ENCODE measurements around the gene TACC2. TPM values are rescaled to one million over a fixed set of nuclear protein-coding genes. Genes with fewer than 3 reads are reported as not detected.
"Not testable (repeated sequence)": the region's sequence is repeated elsewhere in the genome, so short reads cannot be mapped to it uniquely, and the experiment has no call there.

Gene TACC2
- total RNA-seq, 2 experiments from 2014 or later, result not detected

GRCh38 chr10:122062831-122063674 is 74.1 kb downstream of the TACC2 start:
- Histone ChIP-seq H3K79me2 (ENCODE audit: insufficient read depth, low read depth, low read length) (no peaks in the 10 kb centered on the region), H3K9me3 (ENCODE audit: low read length) (peaks cover 5% of the 10 kb centered on the region; the same call in 1 of the 2 replicates), H3K36me3 (ENCODE audit: insufficient read depth, low read length) (no peaks in the 10 kb centered on the region), H4K20me1 (ENCODE audit: insufficient read depth, low read length) (no peaks in the 10 kb centered on the region), H3K27ac (ENCODE audit: low read depth, low read length, poor library complexity, severe bottlenecking) (no peak overlapping the region), H3K9me2 (ENCODE audit: insufficient read depth, low read length) (no peaks in the 10 kb centered on the region), H3K4me3 (ENCODE audit: low read depth, low read length, poor library complexity, severe bottlenecking) (no peak overlapping the region), H3K4me1 (ENCODE audit: insufficient read depth, low read length, poor library complexity, severe bottlenecking) (no peaks in the 10 kb centered on the region), H3K4me2 (ENCODE audit: low read length) (no peak overlapping the region), H2AFZ (ENCODE audit: low read length) (no peak overlapping the region)
- ChIA-PET POLR2A (no interaction called here), CTCF (ENCODE audit: unreplicated experiment) (no interaction called here)
- intact Hi-C loops (cut with micrococcal nuclease; ENCODE audit: unreplicated experiment), result no loop called here
- no peak for TF ChIP-seq CTCF (conservative IDR thresholded peaks at IDR 0.05; ENCODE audit: low read length)
- TF ChIP-seq EZH2phosphoT487 (IDR thresholded peaks at IDR 0.05; ENCODE audit: borderline replicate concordance, low read depth, low read length), result no peak
- DNase-seq (ENCODE audit: low spot score), result no peak
- BruUV-seq (replicated peaks), result no TSS peak

GRCh38 chr10:122066337-122066939 is 77.5 kb downstream of the TACC2 start:
- H3K79me2 ChIP-seq (ENCODE audit: insufficient read depth, low read depth, low read length); H2AFZ ChIP-seq (ENCODE audit: low read length); CTCF ChIA-PET (ENCODE audit: unreplicated experiment); H3K9me3 ChIP-seq (ENCODE audit: low read length); H3K4me1 ChIP-seq (ENCODE audit: insufficient read depth, low read length, poor library complexity, severe bottlenecking); H3K9me2 ChIP-seq (ENCODE audit: insufficient read depth, low read length); DNase-seq (ENCODE audit: low spot score); H4K20me1 ChIP-seq (ENCODE audit: insufficient read depth, low read length); H3K36me3 ChIP-seq (ENCODE audit: insufficient read depth, low read length); intact Hi-C loops (cut with micrococcal nuclease; ENCODE audit: unreplicated experiment); H3K4me2 ChIP-seq (ENCODE audit: low read length); H3K27ac ChIP-seq (ENCODE audit: low read depth, low read length, poor library complexity, severe bottlenecking); H3K4me3 ChIP-seq (ENCODE audit: low read depth, low read length, poor library complexity, severe bottlenecking); BruUV-seq (replicated peaks): not testable (repeated sequence)
- POLR2A ChIA-PET, result interaction anchor here (0.7 kb wide), 1 partner anchor 45 kb away, joined by 3 read pairs; no protein-coding TSS in a partner anchor

- ChIA-PET POLR2A (no interaction called here), CTCF (ENCODE audit: unreplicated experiment) (no interaction called here)
- no TSS peak for BruUV-seq (replicated peaks)
- Histone ChIP-seq H4K20me1 (ENCODE audit: insufficient read depth, low read length) (no peaks in the 10 kb centered on the region), H3K4me1 (ENCODE audit: insufficient read depth, low read length, poor library complexity, severe bottlenecking) (no peaks in the 10 kb centered on the region), H3K9me3 (ENCODE audit: low read length) (peaks cover 5% of the 10 kb centered on the region; the same call in 1 of the 2 replicates), H3K4me2 (ENCODE audit: low read length) (no peak overlapping the region), H3K27ac (ENCODE audit: low read depth, low read length, poor library complexity, severe bottlenecking) (no peak overlapping the region), H3K9me2 (ENCODE audit: insufficient read depth, low read length) (no peaks in the 10 kb centered on the region), H2AFZ (ENCODE audit: low read length) (no peak overlapping the region), H3K79me2 (ENCODE audit: insufficient read depth, low read depth, low read length) (no peaks in the 10 kb centered on the region), H3K4me3 (ENCODE audit: low read depth, low read length, poor library complexity, severe bottlenecking) (no peak overlapping the region), H3K36me3 (ENCODE audit: insufficient read depth, low read length) (no peaks in the 10 kb centered on the region)
- intact Hi-C loops (cut with micrococcal nuclease; ENCODE audit: unreplicated experiment), result no loop called here
- no peak for TF ChIP-seq CTCF (conservative IDR thresholded peaks at IDR 0.05; ENCODE audit: low read length)
- no peak for TF ChIP-seq EZH2phosphoT487 (IDR thresholded peaks at IDR 0.05; ENCODE audit: borderline replicate concordance, low read depth, low read length)
- DNase-seq (ENCODE audit: low spot score), result no peak
Observed at GRCh38 chr10:122068844-122069243, 79.9 kb downstream of the TACC2 start.

All from OCI-LY7 (cell line).